ENCODE data around the gene DCUN1D2.

- TF ChIP-seq POLR2AphosphoS5 (IDR thresholded peaks at IDR 0.05), result no peak
- TF ChIP-seq, protein P1, sequence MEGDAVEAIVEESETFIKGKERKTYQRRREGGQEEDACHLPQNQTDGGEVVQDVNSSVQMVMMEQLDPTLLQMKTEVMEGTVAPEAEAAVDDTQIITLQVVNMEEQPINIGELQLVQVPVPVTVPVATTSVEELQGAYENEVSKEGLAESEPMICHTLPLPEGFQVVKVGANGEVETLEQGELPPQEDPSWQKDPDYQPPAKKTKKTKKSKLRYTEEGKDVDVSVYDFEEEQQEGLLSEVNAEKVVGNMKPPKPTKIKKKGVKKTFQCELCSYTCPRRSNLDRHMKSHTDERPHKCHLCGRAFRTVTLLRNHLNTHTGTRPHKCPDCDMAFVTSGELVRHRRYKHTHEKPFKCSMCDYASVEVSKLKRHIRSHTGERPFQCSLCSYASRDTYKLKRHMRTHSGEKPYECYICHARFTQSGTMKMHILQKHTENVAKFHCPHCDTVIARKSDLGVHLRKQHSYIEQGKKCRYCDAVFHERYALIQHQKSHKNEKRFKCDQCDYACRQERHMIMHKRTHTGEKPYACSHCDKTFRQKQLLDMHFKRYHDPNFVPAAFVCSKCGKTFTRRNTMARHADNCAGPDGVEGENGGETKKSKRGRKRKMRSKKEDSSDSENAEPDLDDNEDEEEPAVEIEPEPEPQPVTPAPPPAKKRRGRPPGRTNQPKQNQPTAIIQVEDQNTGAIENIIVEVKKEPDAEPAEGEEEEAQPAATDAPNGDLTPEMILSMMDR (IDR thresholded peaks at IDR 0.05), result no peak
Measured at GRCh38 chr13:113428469-113428865, 62.0 kb downstream of the DCUN1D2 start.

Data from esophagus muscularis mucosa (tissue), 3 donors.